Stimulated activated CD8-positive, alpha-beta memory T cell treated with anti-CD3 and anti-CD28 coated beads, Interleukin-4, amount 100 ng/mL, for 48 hours (primary cell): ENCODE results near the gene SPTSSB.
A peak's percentile ranks its signal among the peaks of the same experiment; 100 is the strongest.

Experiments used
- DNase-seq: peaks from one replicate; pipeline ENCODE4 v3.0.0-alpha.2; 2020

Gene SPTSSB

DNA sequence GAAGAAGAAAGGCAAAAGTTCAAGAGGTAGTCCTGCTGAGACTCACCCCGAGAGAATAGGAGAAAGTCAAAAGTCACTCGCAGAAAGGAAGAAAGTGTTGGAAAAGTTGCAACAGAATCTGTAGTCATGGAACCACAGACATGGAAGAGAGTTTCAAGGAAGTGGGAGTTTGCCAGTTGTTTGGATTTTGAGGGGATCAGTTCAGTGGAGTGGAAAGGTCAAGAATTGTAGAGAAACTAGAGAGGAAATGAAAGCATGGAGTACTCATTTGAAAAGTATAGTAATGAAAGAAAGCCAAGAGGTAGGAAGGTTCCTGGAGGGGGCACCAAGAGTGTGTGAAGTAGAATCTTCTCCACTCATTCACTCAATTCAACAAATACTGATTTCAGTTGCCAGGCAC, 34.7 kb downstream of the SPTSSB start:
- DNase-seq: no peak

DNA sequence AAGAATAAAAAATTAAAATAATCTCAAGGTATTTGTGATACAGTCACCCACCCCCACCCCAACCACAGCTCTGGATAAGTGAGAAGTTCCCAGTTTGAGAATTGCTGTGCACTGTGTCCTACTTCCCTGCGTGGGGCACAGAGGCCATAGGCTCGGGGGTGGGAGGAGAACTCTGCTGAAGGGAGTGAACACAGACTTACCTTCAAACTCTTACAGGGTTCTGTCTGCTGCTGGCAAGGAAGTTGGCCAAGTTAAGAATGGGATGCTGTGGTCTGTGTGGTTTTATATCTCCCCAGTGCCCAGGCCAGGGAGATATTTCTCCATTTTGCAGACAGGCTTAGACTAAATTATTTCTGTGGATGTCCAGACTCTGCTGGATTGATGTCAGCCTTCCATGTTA, 37.6 kb downstream of the SPTSSB start:
- DNase-seq: no peak

DNA sequence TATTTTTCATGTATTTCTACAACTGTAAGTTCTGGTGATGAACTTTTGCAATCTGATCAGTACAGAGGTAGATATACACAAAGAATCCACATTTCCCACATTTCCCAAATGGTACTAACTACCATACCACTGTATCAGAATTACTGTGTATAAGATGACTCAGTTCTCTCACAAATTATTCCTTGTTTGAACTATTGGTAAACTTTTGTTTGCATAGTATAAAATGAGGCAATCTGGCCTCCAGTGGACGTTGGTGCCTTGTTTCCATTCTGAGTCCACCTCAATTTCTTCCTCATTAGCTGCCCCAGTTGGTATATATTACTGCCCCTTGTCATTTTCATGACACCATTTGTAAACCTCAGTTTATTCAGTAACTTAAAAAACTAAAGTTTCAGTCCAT, 38.5 kb downstream of the SPTSSB start:
- no peak for DNase-seq

GRCh38 chr3:161325059-161325458, 46.3 kb downstream of the SPTSSB start:
- DNase-seq: no peak

GRCh38 chr3:161323926-161324621, 47.2 kb downstream of the SPTSSB start:
- no peak for DNase-seq

DNA sequence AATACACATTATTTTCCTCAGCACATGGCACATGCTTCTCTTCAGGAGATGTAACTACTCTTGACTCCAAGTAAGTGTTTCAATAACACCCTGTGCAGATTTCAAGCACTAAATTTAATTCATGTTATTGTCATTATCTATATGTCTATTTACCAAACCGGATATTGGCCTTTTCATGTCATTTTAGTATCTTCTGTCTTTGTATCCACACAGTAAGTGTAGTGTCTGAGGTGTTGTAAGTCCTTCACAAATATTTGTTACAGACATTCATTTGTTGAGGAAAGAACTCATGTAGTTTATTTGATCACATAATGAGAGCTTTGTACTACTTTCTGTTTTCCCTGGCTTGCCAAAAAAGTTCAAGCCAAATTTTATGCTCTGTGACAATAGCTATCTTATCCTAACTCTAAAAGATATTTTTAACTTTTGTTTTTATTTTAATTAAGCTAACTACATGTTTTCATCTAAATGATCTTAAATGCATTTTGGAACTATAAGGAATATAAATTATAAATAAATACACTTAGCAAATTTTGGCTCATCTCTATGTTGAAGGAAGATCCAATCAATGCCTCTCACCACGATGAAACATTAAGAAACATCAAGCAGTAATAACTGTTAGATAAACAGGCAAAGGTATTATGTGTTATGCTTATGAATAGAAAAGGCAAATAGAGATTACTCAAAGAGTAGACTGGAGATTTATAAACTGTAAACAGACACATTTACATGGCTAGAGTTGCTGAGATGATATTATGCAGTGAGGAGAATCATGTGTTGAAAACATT, 48.3 kb downstream of the SPTSSB start:
- no peak for DNase-seq

- no peak for DNase-seq
Measured at GRCh38 chr3:161320837-161321236, 50.5 kb downstream of the SPTSSB start.

GRCh38 chr3:161319867-161320266, 51.5 kb downstream of the SPTSSB start:
- no peak for DNase-seq

GRCh38 chr3:161317077-161317476, 54.2 kb downstream of the SPTSSB start:
- DNase-seq: no peak

GRCh38 chr3:161316006-161316689, 55.2 kb downstream of the SPTSSB start:
- no peak for DNase-seq

GRCh38 chr3:161314836-161315395, 56.4 kb downstream of the SPTSSB start:
- DNase-seq: no peak

GRCh38 chr3:161310649-161311423, 60.5 kb downstream of the SPTSSB start:
- peak; percentile 65 for DNase-seq

- DNase-seq: no peak
Measured at GRCh38 chr3:161305095-161305991, 66.0 kb downstream of the SPTSSB start.

GRCh38 chr3:161296814-161297213, 74.5 kb downstream of the SPTSSB start:
- no peak for DNase-seq

GRCh38 chr3:161295325-161295724, 76.0 kb downstream of the SPTSSB start:
- no peak for DNase-seq
